Natural killer cell (primary cell): ENCODE data around the gene TMED6. TPM values are rescaled to one million over a fixed set of nuclear protein-coding genes. Genes with fewer than 3 reads are reported as not detected.
A peak's percentile ranks its signal among the peaks of the same experiment; 100 is the strongest.

Experiments used
- ATAC-seq, 3 donors: fragments of 150-1000 bp in 2 of 3; fragments of 200-7000 bp in 1 of 3; cut with Tn5 transposase; 1 replicate in 1 of 3; 2 replicates in 2 of 3; pipeline ENCODE4 v1.10.0; 2021; ENCODE audit warnings: mild to moderate bottlenecking in 2 of 3, moderate library complexity in 2 of 3
- DNase-seq, 2 donors: peaks; one replicate each; pipeline versions ENCODE4 v3.0.0 to v3.0.0-alpha.2; 2013 to 2021; ENCODE audit warnings: mixed read lengths in 1 of 2
- H3K27ac ChIP-seq: one replicate; pipeline ENCODE4 v1.5.1; 2013; ENCODE audit warnings: mild to moderate bottlenecking, low read length
- H3K27me3 ChIP-seq: one replicate; pipeline ENCODE4 v1.6.1; 2013; ENCODE audit warnings: low read length; ENCODE audit not compliant: control insufficient read depth, insufficient read depth
- H3K36me3 ChIP-seq: one replicate; pipeline ENCODE4 v1.6.1; 2013; ENCODE audit warnings: low read length; ENCODE audit not compliant: control insufficient read depth, insufficient read depth
- H3K4me1 ChIP-seq: one replicate; pipeline ENCODE4 v1.6.1; 2013; ENCODE audit warnings: low read length; ENCODE audit not compliant: control insufficient read depth, insufficient read depth
- H3K4me3 ChIP-seq: one replicate; pipeline ENCODE4 v1.5.1; 2013; ENCODE audit warnings: low read length
- H3K9me3 ChIP-seq: one replicate; pipeline ENCODE4 v1.6.1; 2013; ENCODE audit warnings: low read length; ENCODE audit not compliant: control insufficient read depth, insufficient read depth
- H3K27ac Mint-ChIP-seq, 2 donors: one replicate each; pipeline ENCODE4 v1.8.0; 2022; ENCODE audit warnings: mild to moderate bottlenecking in 2 of 2, mixed read lengths in 2 of 2, moderate library complexity in 1 of 2
- H3K27me3 Mint-ChIP-seq, 2 donors: one replicate each; pipeline ENCODE4 v1.8.0; 2022; ENCODE audit warnings: low read depth in 2 of 2, mixed read lengths in 2 of 2
- H3K36me3 Mint-ChIP-seq: one replicate; pipeline ENCODE4 v1.8.0; 2022; ENCODE audit warnings: mixed read lengths
- H3K4me1 Mint-ChIP-seq, 2 donors: one replicate each; pipeline ENCODE4 v1.8.0; 2022; ENCODE audit warnings: mixed read lengths in 2 of 2
- H3K4me3 Mint-ChIP-seq: one replicate; pipeline ENCODE4 v1.8.0; 2022; ENCODE audit warnings: mild to moderate bottlenecking, moderate library complexity, mixed read lengths
- H3K9me3 Mint-ChIP-seq, 2 donors: one replicate each; pipeline ENCODE4 v1.8.0; 2022; ENCODE audit warnings: mixed read lengths in 2 of 2
- WGBS: methylation state at CpG from one replicate; pipeline ENCODE4 v1.1.7; 2013; ENCODE audit warnings: missing lambda C conversion rate; ENCODE audit not compliant: insufficient coverage; 5-methylcytosine and 5-hydroxymethylcytosine counted together
- intact Hi-C: fragments of 100-400 bp; cut with micrococcal nuclease; formaldehyde crosslinking; loops from one replicate; pipeline ENCODE4 v1.14.2; 2022
- total RNA-seq, 4 donors: library from RNA; stranded (reverse); fragments of 120-200 nt in 1 of 4; gene quantifications; one replicate each; pipeline versions ENCODE4 v1.2.3 to v1.2.4, GENCODE V29; 2013 to 2022
- TF ChIP-seq, protein P1 (sequence below): fragments of 200-600 bp; IDR thresholded peaks from one replicate; pipeline ENCODE4 v1.8.0; 2022; ENCODE audit warnings: antibody characterized with exemption

The TMED6 gene
- total RNA-seq, 3 donors from 2014 or later (not counting 1 experiment from before 2014, with no cell fraction given): 1.4 to 1.8 (median 1.6) TPM

DNA sequence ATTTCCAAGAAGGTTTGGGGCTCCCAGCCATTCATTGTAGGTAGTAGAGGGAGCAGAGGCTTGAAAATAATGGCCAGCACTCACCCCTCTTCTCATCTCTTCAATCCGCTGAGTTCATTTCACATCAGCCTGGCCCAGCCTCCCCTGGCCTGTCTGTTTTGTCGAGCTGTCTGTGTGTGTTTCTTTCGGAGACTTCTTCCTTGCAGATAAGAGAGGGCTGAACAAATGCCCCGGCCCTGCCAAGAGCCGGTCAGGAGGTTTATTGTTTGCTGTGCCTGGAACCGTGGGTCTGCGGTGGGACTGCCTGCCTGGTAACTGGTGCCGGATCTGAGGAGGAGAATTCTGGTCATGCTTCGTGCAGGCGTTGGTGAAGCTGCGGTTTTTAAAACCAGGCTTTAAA is 37.1 kb downstream of the TMED6 start:
- Mint-ChIP-seq H3K36me3 (peaks cover 4% of the 10 kb centered on the region), H3K27me3 (no peaks in the 10 kb centered on the region)
- H3K36me3 ChIP-seq: peaks cover 45% of the 10 kb centered on the region

DNA sequence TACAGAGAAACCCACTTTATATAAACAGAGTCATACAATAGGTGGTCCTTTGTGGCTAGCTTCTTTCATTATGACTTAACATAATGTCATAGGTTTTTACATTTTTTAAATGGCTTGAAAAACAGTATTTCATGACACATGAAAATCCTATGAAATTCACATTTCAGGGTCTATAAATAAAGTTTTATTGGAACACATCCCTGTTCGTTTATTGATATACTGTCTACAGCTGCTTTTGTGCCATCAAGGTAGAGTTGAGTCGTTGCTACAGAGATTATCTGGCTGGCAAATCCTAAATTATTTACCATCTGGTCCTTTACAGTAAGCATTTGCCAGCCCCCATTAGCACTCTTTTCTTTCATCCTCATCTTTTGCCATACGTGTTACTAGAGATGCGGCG is 38.1 kb downstream of the TMED6 start:
- H3K27ac ChIP-seq: no peak overlapping the region
- H3K27me3 ChIP-seq: no peaks in the 10 kb centered on the region
- H3K4me1 Mint-ChIP-seq: peaks cover 15 to 32% of the 10 kb centered on the region in 2 donors
- TF ChIP-seq, protein P1, sequence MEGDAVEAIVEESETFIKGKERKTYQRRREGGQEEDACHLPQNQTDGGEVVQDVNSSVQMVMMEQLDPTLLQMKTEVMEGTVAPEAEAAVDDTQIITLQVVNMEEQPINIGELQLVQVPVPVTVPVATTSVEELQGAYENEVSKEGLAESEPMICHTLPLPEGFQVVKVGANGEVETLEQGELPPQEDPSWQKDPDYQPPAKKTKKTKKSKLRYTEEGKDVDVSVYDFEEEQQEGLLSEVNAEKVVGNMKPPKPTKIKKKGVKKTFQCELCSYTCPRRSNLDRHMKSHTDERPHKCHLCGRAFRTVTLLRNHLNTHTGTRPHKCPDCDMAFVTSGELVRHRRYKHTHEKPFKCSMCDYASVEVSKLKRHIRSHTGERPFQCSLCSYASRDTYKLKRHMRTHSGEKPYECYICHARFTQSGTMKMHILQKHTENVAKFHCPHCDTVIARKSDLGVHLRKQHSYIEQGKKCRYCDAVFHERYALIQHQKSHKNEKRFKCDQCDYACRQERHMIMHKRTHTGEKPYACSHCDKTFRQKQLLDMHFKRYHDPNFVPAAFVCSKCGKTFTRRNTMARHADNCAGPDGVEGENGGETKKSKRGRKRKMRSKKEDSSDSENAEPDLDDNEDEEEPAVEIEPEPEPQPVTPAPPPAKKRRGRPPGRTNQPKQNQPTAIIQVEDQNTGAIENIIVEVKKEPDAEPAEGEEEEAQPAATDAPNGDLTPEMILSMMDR: no peak
- peaks cover 20% of the 10 kb centered on the region for H3K4me1 ChIP-seq
- H3K9me3 ChIP-seq: no peaks in the 10 kb centered on the region
- H3K9me3 Mint-ChIP-seq: no peaks in the 10 kb centered on the region
- peak overlapping the region; percentile 64 for H3K4me3 Mint-ChIP-seq
- 99% methylated on average over 5 of the region's 5 CpGs for WGBS
- intact Hi-C loops: no loop called here
- ATAC-seq (no peak), DNase-seq (no peak)
- no peaks in the 10 kb centered on the region for H3K36me3 Mint-ChIP-seq
- H3K27me3 Mint-ChIP-seq: no peaks in the 10 kb centered on the region
- no peak overlapping the region for H3K4me3 ChIP-seq
- H3K27ac Mint-ChIP-seq: peak overlapping the region in 1 of 2 donors; percentile 75
- peaks cover 34% of the 10 kb centered on the region for H3K36me3 ChIP-seq

More for the DNA sequence above, 37.1 kb downstream of the TMED6 start:
- Histone ChIP-seq H3K27me3 (no peaks in the 10 kb centered on the region), H3K27ac (no peak overlapping the region), H3K4me1 (peaks cover 20% of the 10 kb centered on the region), H3K4me3 (no peak overlapping the region), H3K9me3 (no peaks in the 10 kb centered on the region)
- TF ChIP-seq, protein P1: no peak
- H3K9me3 Mint-ChIP-seq: no peaks in the 10 kb centered on the region
- H3K4me1 Mint-ChIP-seq: peaks cover 15 to 27% of the 10 kb centered on the region in 2 donors
- WGBS: 96% methylated on average over 11 of the region's 11 CpGs
- DNase-seq: no peak
- ATAC-seq: no peak
- H3K4me3 Mint-ChIP-seq: no peak overlapping the region
- intact Hi-C loops: no loop called here
- H3K27ac Mint-ChIP-seq: no peak overlapping the region

DNA sequence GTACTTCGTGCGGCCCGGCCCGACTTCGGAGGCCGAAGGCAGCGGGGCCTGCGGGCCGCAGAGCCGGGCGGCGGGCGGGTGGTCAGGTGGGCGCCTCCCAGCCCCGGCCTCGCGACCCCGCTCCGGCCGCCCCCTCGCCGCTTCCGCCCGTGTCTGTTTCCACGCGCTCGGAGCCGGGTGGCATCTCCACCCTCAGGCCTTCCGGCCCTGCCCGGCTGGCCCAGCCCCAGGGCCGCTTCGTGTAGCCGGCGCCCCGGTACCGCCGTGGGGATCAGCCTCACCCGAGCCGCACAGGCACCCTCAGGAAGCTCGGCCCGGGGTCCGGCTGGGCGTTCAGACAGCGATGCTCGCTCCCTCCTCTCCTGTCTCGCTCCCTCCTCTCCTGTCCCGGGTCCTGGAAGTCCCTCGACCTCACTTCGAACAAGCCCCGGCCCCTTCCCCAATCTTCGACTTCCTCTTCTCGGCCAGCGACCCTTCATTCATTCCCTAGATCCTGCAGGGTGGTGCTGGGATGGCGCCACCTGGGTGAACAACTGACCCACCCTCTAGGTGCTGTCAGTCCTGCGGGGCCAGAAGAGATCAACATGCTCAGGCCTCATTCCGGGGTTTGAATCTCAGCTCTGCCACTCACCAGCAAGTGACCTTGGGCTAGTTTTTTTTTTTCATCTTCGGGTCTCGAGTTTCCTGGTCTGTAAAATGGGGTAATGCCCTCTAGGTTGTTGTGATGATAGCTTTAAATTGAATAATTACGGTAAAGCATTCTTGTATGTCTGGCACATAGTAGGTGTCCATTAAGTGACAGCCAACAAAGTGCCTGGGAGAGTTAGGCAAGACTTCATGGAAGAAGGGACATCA is 39.8 kb downstream of the TMED6 start:
- peak; percentile 37 to 59 (median 52) for ATAC-seq
- no peaks in the 10 kb centered on the region for H3K27me3 Mint-ChIP-seq
- intact Hi-C loops: loop anchor here (1.0 kb wide), 1 partner anchor 28 kb away; the partner anchor contains the start of genes COG8 and NIP7
- H3K27me3 ChIP-seq: no peaks in the 10 kb centered on the region
- H3K9me3 ChIP-seq: no peaks in the 10 kb centered on the region
- WGBS: 2% methylated on average over 59 of the region's 59 CpGs
- H3K27ac Mint-ChIP-seq: peak overlapping the region; percentile 90 to 93
- H3K4me3 Mint-ChIP-seq: peak overlapping the region; percentile 98
- TF ChIP-seq, protein P1: no peak
- peaks cover 22% of the 10 kb centered on the region for H3K36me3 ChIP-seq
- no peaks in the 10 kb centered on the region for H3K36me3 Mint-ChIP-seq
- H3K9me3 Mint-ChIP-seq: no peaks in the 10 kb centered on the region
- H3K4me1 Mint-ChIP-seq: peaks cover 15 to 32% of the 10 kb centered on the region in 2 donors
- H3K4me1 ChIP-seq: peaks cover 20% of the 10 kb centered on the region
- H3K4me3 ChIP-seq: peak overlapping the region; percentile 49
- DNase-seq: peak in 1 of 2 donors; percentile 61
- H3K27ac ChIP-seq: peak overlapping the region; percentile 53
